Esophagus muscularis mucosa (tissue), 3 donors: ENCODE measurements around the gene CMTM4.

Experiments used
- CTCF ChIP-seq, 3 experiments: fragments of 200-600 bp in 2 of 3; fragments of 450-650 bp in 1 of 3; sonication (generic) in 2 of 3; IDR thresholded peaks; one replicate each; pipeline ENCODE4 v1.5.1; 2017 to 2019; ENCODE audit warnings: antibody characterized with exemption in 3 of 3, mild to moderate bottlenecking in 2 of 3, moderate library complexity in 1 of 3
- POLR2A ChIP-seq: fragments of 450-650 bp; IDR thresholded peaks from one replicate; pipeline ENCODE4 v1.6.1; 2017; ENCODE audit warnings: antibody characterized with exemption, moderate library complexity, mild to moderate bottlenecking, low read depth
- POLR2AphosphoS5 ChIP-seq, 2 donors: sonication (generic); formaldehyde crosslinking; IDR thresholded peaks; one replicate each; pipeline ENCODE4 v1.6.1; 2017; ENCODE audit warnings: antibody characterized with exemption in 2 of 2

GRCh38 chr16:66617010-66617434 lies 79.5 kb downstream of the CMTM4 start:
- TF ChIP-seq POLR2AphosphoS5 (IDR thresholded peaks at IDR 0.05) (no peak), POLR2A (no peak), CTCF (IDR thresholded peaks at IDR 0.05) (no peak)
